ENCODE measurements around the gene MAGI1.

- TF ChIP-seq, protein P1, sequence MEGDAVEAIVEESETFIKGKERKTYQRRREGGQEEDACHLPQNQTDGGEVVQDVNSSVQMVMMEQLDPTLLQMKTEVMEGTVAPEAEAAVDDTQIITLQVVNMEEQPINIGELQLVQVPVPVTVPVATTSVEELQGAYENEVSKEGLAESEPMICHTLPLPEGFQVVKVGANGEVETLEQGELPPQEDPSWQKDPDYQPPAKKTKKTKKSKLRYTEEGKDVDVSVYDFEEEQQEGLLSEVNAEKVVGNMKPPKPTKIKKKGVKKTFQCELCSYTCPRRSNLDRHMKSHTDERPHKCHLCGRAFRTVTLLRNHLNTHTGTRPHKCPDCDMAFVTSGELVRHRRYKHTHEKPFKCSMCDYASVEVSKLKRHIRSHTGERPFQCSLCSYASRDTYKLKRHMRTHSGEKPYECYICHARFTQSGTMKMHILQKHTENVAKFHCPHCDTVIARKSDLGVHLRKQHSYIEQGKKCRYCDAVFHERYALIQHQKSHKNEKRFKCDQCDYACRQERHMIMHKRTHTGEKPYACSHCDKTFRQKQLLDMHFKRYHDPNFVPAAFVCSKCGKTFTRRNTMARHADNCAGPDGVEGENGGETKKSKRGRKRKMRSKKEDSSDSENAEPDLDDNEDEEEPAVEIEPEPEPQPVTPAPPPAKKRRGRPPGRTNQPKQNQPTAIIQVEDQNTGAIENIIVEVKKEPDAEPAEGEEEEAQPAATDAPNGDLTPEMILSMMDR (IDR thresholded peaks at IDR 0.05) = no peak
- TF ChIP-seq POLR2A (IDR thresholded peaks at IDR 0.05) = no peak
- no peak for TF ChIP-seq POLR2AphosphoS5 (IDR thresholded peaks at IDR 0.05; ENCODE audit: insufficient read depth in 1 of 2, low read depth in 1 of 2)
These were observed 181.8 kb downstream of the MAGI1 start for GRCh38 chr3:65856907-65857306.

Data from vagina (tissue), 2 donors.